ENCODE results near the gene NOS1AP. TPM values are rescaled to one million over a fixed set of nuclear protein-coding genes. Genes with fewer than 3 reads are reported as not detected.

The NOS1AP gene
- total RNA-seq, 5 donors from 2014 or later (not counting 1 experiment from before 2014, with no cell fraction given): 0.07 to 0.16 (median 0.09) TPM; not detected in 2

GRCh38 chr1:162375463-162375862, 306.0 kb downstream of the NOS1AP start:
- DNase-seq (no peak), ATAC-seq (replicated peaks in 1 of 4) (no peak)
- Mint-ChIP-seq H3K4me3 (no peak overlapping the region), H3K4me1 (no peaks in the 10 kb centered on the region), H3K9me3 (no peaks in the 10 kb centered on the region), H3K27ac (no peak overlapping the region), H3K36me3 (no peaks in the 10 kb centered on the region), H3K27me3 (no peaks in the 10 kb centered on the region)
- 100% methylated on average over 4 of the region's 8 CpGs for WGBS (ENCODE audit: insufficient coverage)
- POLR2A ChIA-PET: no interaction called here
- Histone ChIP-seq H3K9me3 (no peaks in the 10 kb centered on the region), H3K36me3 (ENCODE audit: control insufficient read depth in 2 of 2, extremely low read depth in 1 of 2, insufficient read depth in 1 of 2, low read length in 1 of 2) (no peaks in the 10 kb centered on the region), H3K27ac (ENCODE audit: low read length) (no peak overlapping the region), H3K4me1 (ENCODE audit: control insufficient read depth in 1 of 2, extremely low read depth in 1 of 2, insufficient read depth in 2 of 2, low read length in 2 of 2) (no peaks in the 10 kb centered on the region), H3K4me3 (ENCODE audit: control insufficient read depth in 1 of 2, extremely low read depth in 1 of 2, low read length in 1 of 2) (no peak overlapping the region), H3K27me3 (replicated peaks in 1 of 2; ENCODE audit: control insufficient read depth in 2 of 2, extremely low read depth in 1 of 2, insufficient read depth in 2 of 2, low read length in 1 of 2) (peaks cover 0 to 5% of the 10 kb centered on the region in 2 experiments)
- CTCF ChIA-PET: no interaction called here

- ChIA-PET POLR2A (interaction anchor here in 1 of 2 donors (0.7 kb wide), 1 partner anchor 11 kb away, joined by 3 read pairs; no protein-coding TSS in a partner anchor), CTCF (no interaction called here)
- Histone ChIP-seq H3K36me3 (ENCODE audit: control insufficient read depth in 2 of 2, extremely low read depth in 1 of 2, insufficient read depth in 1 of 2, low read length in 1 of 2) (no peaks in the 10 kb centered on the region), H3K27me3 (replicated peaks in 1 of 2; ENCODE audit: control insufficient read depth in 2 of 2, extremely low read depth in 1 of 2, insufficient read depth in 2 of 2, low read length in 1 of 2) (no peaks in the 10 kb centered on the region), H3K27ac (ENCODE audit: low read length) (no peak within 1 kb of the TSS), H3K9me3 (no peaks in the 10 kb centered on the region), H3K4me3 (ENCODE audit: control insufficient read depth in 1 of 2, extremely low read depth in 1 of 2, low read length in 1 of 2) (no peak within 1 kb of the TSS), H3K4me1 (ENCODE audit: control insufficient read depth in 1 of 2, extremely low read depth in 1 of 2, insufficient read depth in 2 of 2, low read length in 2 of 2) (no peaks in the 10 kb centered on the region)
- no peaks in the 10 kb centered on the region for H3K4me1 Mint-ChIP-seq
- H3K36me3 Mint-ChIP-seq: no peaks in the 10 kb centered on the region
- H3K9me3 Mint-ChIP-seq: no peaks in the 10 kb centered on the region
- H3K27me3 Mint-ChIP-seq: no peaks in the 10 kb centered on the region
- ATAC-seq (replicated peaks in 1 of 4) (no peak), DNase-seq (no peak)
- no peak within 1 kb of the TSS for H3K4me3 Mint-ChIP-seq
- 89% methylated on average over 3 of the region's 5 CpGs for WGBS (ENCODE audit: insufficient coverage)
- H3K27ac Mint-ChIP-seq: no peak within 1 kb of the TSS
Measured at GRCh38 chr1:162376691-162377090, 307.2 kb downstream of the NOS1AP start, which contains the start of gene SPATA46. Gene SPATA46 (minus strand): TSS chr1:162376854. CDS start chr1:162376790, 64 bp downstream.

- Mint-ChIP-seq H3K27ac (no peak overlapping the region), H3K36me3 (no peaks in the 10 kb centered on the region), H3K9me3 (no peaks in the 10 kb centered on the region), H3K27me3 (no peaks in the 10 kb centered on the region), H3K4me3 (no peak overlapping the region), H3K4me1 (no peaks in the 10 kb centered on the region)
- H3K4me1 ChIP-seq (ENCODE audit: control insufficient read depth in 1 of 2, extremely low read depth in 1 of 2, insufficient read depth in 2 of 2, low read length in 2 of 2): no peaks in the 10 kb centered on the region
- ChIA-PET POLR2A (no interaction called here), CTCF (no interaction called here)
- no peaks in the 10 kb centered on the region for H3K36me3 ChIP-seq (ENCODE audit: control insufficient read depth in 2 of 2, extremely low read depth in 1 of 2, insufficient read depth in 1 of 2, low read length in 1 of 2)
- WGBS (ENCODE audit: insufficient coverage): 100% methylated on average over 1 of the region's 6 CpGs
- H3K9me3 ChIP-seq: no peaks in the 10 kb centered on the region
- ATAC-seq (replicated peaks in 1 of 4): no peak
- DNase-seq: no peak
- H3K27me3 ChIP-seq (replicated peaks in 1 of 2; ENCODE audit: control insufficient read depth in 2 of 2, extremely low read depth in 1 of 2, insufficient read depth in 2 of 2, low read length in 1 of 2): peaks cover 0 to under 1% of the 10 kb centered on the region in 2 experiments
- no peak overlapping the region for H3K4me3 ChIP-seq (ENCODE audit: control insufficient read depth in 1 of 2, extremely low read depth in 1 of 2, low read length in 1 of 2)
- no peak overlapping the region for H3K27ac ChIP-seq (ENCODE audit: low read length)
Measured at GRCh38 chr1:162380061-162380846, 310.8 kb downstream of the NOS1AP start.

GRCh38 chr1:162381383-162381782, 311.9 kb downstream of the NOS1AP start, which contains the start of gene C1orf226:
Gene C1orf226 (plus strand): TSS chr1:162381728. CDS start chr1:162381902, 174 bp downstream.
- no peaks in the 10 kb centered on the region for H3K9me3 Mint-ChIP-seq
- H3K27me3 Mint-ChIP-seq: no peaks in the 10 kb centered on the region
- no CpG with 5 or more reads among the region's 3 CpGs for WGBS (ENCODE audit: insufficient coverage)
- H3K9me3 ChIP-seq: no peaks in the 10 kb centered on the region
- no peak within 1 kb of the TSS for H3K27ac ChIP-seq (ENCODE audit: low read length)
- peaks cover 0 to 9% of the 10 kb centered on the region in 2 experiments for H3K27me3 ChIP-seq (replicated peaks in 1 of 2; ENCODE audit: control insufficient read depth in 2 of 2, extremely low read depth in 1 of 2, insufficient read depth in 2 of 2, low read length in 1 of 2)
- no peak within 1 kb of the TSS for H3K4me3 Mint-ChIP-seq
- DNase-seq (no peak), ATAC-seq (replicated peaks in 1 of 4) (no peak)
- no peaks in the 10 kb centered on the region for H3K36me3 Mint-ChIP-seq
- H3K4me1 Mint-ChIP-seq: no peaks in the 10 kb centered on the region
- ChIA-PET CTCF (no interaction called here), POLR2A (interaction anchor here in 1 of 2 donors (0.5 kb wide), 1 partner anchor 86 kb away, joined by 3 read pairs; no protein-coding TSS in a partner anchor)
- H3K4me1 ChIP-seq (ENCODE audit: control insufficient read depth in 1 of 2, extremely low read depth in 1 of 2, insufficient read depth in 2 of 2, low read length in 2 of 2): no peaks in the 10 kb centered on the region
- H3K4me3 ChIP-seq (ENCODE audit: control insufficient read depth in 1 of 2, extremely low read depth in 1 of 2, low read length in 1 of 2): no peak within 1 kb of the TSS
- H3K36me3 ChIP-seq (ENCODE audit: control insufficient read depth in 2 of 2, extremely low read depth in 1 of 2, insufficient read depth in 1 of 2, low read length in 1 of 2): no peaks in the 10 kb centered on the region
- H3K27ac Mint-ChIP-seq: no peak within 1 kb of the TSS

- DNase-seq (no peak), ATAC-seq (replicated peaks in 1 of 4) (no peak)
- H3K27ac Mint-ChIP-seq: no peak overlapping the region
- H3K27me3 ChIP-seq (replicated peaks in 1 of 2; ENCODE audit: control insufficient read depth in 2 of 2, extremely low read depth in 1 of 2, insufficient read depth in 2 of 2, low read length in 1 of 2): peaks cover 0 to 12% of the 10 kb centered on the region in 2 experiments
- ChIA-PET POLR2A (interaction anchor here in 1 of 2 donors (0.6 kb wide), 1 partner anchor 392 kb away, joined by 4 read pairs; no protein-coding TSS in a partner anchor), CTCF (interaction anchor here in 1 of 2 donors (1.5 kb wide), 1 partner anchor 9 kb away, joined by 3 read pairs; no protein-coding TSS in a partner anchor)
- no peak overlapping the region for H3K27ac ChIP-seq (ENCODE audit: low read length)
- no peaks in the 10 kb centered on the region for H3K36me3 ChIP-seq (ENCODE audit: control insufficient read depth in 2 of 2, extremely low read depth in 1 of 2, insufficient read depth in 1 of 2, low read length in 1 of 2)
- H3K27me3 Mint-ChIP-seq: no peaks in the 10 kb centered on the region
- H3K4me3 Mint-ChIP-seq: no peak overlapping the region
- WGBS (ENCODE audit: insufficient coverage): 87% methylated on average over 6 of the region's 13 CpGs
- no peak overlapping the region for H3K4me3 ChIP-seq (ENCODE audit: control insufficient read depth in 1 of 2, extremely low read depth in 1 of 2, low read length in 1 of 2)
- H3K36me3 Mint-ChIP-seq: no peaks in the 10 kb centered on the region
- H3K9me3 Mint-ChIP-seq: no peaks in the 10 kb centered on the region
- no peaks in the 10 kb centered on the region for H3K9me3 ChIP-seq
- H3K4me1 ChIP-seq (ENCODE audit: control insufficient read depth in 1 of 2, extremely low read depth in 1 of 2, insufficient read depth in 2 of 2, low read length in 2 of 2): no peaks in the 10 kb centered on the region
- H3K4me1 Mint-ChIP-seq: no peaks in the 10 kb centered on the region
Measured at GRCh38 chr1:162381941-162382750, 312.7 kb downstream of the NOS1AP start.

GRCh38 chr1:162383091-162383490, 313.6 kb downstream of the NOS1AP start:
- H3K4me3 Mint-ChIP-seq: no peak overlapping the region
- Histone ChIP-seq H3K27ac (ENCODE audit: low read length) (no peak overlapping the region), H3K4me1 (ENCODE audit: control insufficient read depth in 1 of 2, extremely low read depth in 1 of 2, insufficient read depth in 2 of 2, low read length in 2 of 2) (no peaks in the 10 kb centered on the region), H3K9me3 (no peaks in the 10 kb centered on the region), H3K27me3 (replicated peaks in 1 of 2; ENCODE audit: control insufficient read depth in 2 of 2, extremely low read depth in 1 of 2, insufficient read depth in 2 of 2, low read length in 1 of 2) (peaks cover 0 to 17% of the 10 kb centered on the region in 2 experiments), H3K36me3 (ENCODE audit: control insufficient read depth in 2 of 2, extremely low read depth in 1 of 2, insufficient read depth in 1 of 2, low read length in 1 of 2) (no peaks in the 10 kb centered on the region), H3K4me3 (ENCODE audit: control insufficient read depth in 1 of 2, extremely low read depth in 1 of 2, low read length in 1 of 2) (no peak overlapping the region)
- no peaks in the 10 kb centered on the region for H3K36me3 Mint-ChIP-seq
- WGBS (ENCODE audit: insufficient coverage): 100% methylated on average over 3 of the region's 6 CpGs
- H3K4me1 Mint-ChIP-seq: no peaks in the 10 kb centered on the region
- ChIA-PET POLR2A (no interaction called here), CTCF (interaction anchor here in 1 of 2 donors (1.5 kb wide), 1 partner anchor 8 kb away, joined by 3 read pairs; no protein-coding TSS in a partner anchor)
- H3K27me3 Mint-ChIP-seq: no peaks in the 10 kb centered on the region
- H3K27ac Mint-ChIP-seq: no peak overlapping the region
- DNase-seq (no peak), ATAC-seq (replicated peaks in 1 of 4) (no peak)
- H3K9me3 Mint-ChIP-seq: no peaks in the 10 kb centered on the region

All from T-cell (primary cell).